ENCODE results near the gene MRPL41.

DNA sequence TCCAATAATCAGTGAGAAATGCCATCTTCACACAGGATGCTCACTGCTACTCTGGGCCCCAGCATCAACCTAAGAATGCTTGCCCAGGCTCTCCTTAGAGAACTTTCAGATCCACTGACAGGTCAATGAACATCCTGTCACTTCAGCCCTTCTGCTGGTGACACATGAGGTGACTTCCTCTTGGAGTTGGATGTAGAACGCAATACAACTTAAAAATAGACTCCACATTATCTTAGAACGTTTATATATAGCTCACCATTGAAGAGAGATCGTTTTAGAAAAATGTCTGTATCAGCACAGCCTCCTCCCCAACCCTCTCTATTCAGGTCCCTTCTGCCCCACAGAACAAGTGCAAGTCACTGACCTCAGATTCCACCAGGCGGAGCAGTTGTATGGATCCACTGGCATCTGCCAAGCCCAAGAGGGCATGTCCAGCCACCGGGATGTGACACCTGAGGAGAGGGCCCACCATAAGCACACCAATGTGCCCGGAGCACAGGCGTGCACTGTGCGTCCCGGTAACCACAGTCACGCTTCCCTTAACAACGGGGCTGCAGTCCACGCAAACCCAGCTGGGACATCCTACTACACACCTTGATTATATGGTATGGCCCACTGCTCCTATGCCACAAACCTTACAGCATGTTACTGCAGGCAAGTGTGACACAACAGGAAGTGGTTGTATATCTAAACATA is 24.2 kb downstream of the MRPL41 start:
- TF ChIP-seq, protein P1, sequence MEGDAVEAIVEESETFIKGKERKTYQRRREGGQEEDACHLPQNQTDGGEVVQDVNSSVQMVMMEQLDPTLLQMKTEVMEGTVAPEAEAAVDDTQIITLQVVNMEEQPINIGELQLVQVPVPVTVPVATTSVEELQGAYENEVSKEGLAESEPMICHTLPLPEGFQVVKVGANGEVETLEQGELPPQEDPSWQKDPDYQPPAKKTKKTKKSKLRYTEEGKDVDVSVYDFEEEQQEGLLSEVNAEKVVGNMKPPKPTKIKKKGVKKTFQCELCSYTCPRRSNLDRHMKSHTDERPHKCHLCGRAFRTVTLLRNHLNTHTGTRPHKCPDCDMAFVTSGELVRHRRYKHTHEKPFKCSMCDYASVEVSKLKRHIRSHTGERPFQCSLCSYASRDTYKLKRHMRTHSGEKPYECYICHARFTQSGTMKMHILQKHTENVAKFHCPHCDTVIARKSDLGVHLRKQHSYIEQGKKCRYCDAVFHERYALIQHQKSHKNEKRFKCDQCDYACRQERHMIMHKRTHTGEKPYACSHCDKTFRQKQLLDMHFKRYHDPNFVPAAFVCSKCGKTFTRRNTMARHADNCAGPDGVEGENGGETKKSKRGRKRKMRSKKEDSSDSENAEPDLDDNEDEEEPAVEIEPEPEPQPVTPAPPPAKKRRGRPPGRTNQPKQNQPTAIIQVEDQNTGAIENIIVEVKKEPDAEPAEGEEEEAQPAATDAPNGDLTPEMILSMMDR (conservative IDR thresholded peaks at IDR 0.05; ENCODE audit: low read depth in 2 of 2): no peak; a peak in 1 of 4 replicates
- TF ChIP-seq, protein P2, sequence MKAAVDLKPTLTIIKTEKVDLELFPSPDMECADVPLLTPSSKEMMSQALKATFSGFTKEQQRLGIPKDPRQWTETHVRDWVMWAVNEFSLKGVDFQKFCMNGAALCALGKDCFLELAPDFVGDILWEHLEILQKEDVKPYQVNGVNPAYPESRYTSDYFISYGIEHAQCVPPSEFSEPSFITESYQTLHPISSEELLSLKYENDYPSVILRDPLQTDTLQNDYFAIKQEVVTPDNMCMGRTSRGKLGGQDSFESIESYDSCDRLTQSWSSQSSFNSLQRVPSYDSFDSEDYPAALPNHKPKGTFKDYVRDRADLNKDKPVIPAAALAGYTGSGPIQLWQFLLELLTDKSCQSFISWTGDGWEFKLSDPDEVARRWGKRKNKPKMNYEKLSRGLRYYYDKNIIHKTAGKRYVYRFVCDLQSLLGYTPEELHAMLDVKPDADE (IDR thresholded peaks at IDR 0.05): no peak
